NCI-H748 treated with DMSO at 0.1 percent for 48 hours (cell line): Measurements from ENCODE around the gene ISG20L2.
A peak's percentile ranks its signal among the peaks of the same experiment; 100 is the strongest.
"Not testable (repeated sequence)": the region's sequence is repeated elsewhere in the genome, so short reads cannot be mapped to it uniquely, and the experiment has no call there.

Experiments
- DNase-seq: peaks from one replicate; lab custom pipeline; 2025; lab: John Stamatoyannopoulos, UW

ISG20L2 gene, protein sequence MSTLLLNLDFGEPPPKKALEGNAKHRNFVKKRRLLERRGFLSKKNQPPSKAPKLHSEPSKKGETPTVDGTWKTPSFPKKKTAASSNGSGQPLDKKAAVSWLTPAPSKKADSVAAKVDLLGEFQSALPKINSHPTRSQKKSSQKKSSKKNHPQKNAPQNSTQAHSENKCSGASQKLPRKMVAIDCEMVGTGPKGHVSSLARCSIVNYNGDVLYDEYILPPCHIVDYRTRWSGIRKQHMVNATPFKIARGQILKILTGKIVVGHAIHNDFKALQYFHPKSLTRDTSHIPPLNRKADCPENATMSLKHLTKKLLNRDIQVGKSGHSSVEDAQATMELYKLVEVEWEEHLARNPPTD

GRCh38 chr1:156728599-156729462 lies at the start of gene ISG20L2:
Gene ISG20L2, minus strand, starts transcription at chr1:156728766. Its CDS starts 1,114 bp downstream, at chr1:156727652.
- peak; percentile 91 for DNase-seq

DNA sequence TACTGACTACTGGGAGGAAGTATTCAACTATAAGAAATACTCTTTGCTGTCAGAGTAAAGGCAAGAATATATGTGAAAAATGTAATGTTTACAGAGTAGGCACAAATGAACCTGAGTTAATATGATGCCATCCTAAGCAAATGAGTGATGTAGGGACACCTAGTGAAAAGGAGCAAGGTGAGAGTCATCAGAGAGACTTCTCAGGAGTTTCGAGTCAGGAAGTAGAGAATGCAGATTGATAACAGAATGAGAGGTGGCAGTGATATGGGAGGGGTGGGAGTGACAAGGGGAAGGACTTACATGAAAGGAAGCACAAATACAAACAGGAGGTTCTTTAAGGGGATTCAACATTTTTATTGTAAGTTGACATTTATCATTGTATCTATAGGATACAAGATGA lies 49.0 kb upstream of the ISG20L2 start:
- DNase-seq: no peak

GRCh38 chr1:156776942-156777341 lies 48.4 kb upstream of the ISG20L2 start:
- DNase-seq: no peak

- no peak for DNase-seq
Measured at GRCh38 chr1:156775799-156776198, 47.2 kb upstream of the ISG20L2 start.

DNA sequence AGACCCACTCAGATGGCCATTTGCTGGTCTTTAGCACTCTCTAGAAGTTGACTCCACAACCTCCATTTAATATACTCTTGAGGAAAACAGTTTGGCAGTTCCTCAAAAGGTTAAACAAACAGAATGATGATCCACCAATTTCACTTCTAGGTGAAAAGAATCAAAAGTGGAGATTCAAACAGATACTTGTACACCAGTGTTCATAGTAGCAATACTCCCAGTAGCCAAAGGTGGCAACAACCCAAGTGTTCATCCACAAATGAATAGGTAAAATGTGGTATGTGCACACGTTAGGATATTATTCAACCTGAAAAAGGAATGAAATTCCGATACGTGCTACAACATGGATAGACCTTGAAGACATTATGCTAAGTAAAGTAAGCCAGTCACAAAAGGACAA lies 45.0 kb upstream of the ISG20L2 start:
- DNase-seq: no peak

DNA sequence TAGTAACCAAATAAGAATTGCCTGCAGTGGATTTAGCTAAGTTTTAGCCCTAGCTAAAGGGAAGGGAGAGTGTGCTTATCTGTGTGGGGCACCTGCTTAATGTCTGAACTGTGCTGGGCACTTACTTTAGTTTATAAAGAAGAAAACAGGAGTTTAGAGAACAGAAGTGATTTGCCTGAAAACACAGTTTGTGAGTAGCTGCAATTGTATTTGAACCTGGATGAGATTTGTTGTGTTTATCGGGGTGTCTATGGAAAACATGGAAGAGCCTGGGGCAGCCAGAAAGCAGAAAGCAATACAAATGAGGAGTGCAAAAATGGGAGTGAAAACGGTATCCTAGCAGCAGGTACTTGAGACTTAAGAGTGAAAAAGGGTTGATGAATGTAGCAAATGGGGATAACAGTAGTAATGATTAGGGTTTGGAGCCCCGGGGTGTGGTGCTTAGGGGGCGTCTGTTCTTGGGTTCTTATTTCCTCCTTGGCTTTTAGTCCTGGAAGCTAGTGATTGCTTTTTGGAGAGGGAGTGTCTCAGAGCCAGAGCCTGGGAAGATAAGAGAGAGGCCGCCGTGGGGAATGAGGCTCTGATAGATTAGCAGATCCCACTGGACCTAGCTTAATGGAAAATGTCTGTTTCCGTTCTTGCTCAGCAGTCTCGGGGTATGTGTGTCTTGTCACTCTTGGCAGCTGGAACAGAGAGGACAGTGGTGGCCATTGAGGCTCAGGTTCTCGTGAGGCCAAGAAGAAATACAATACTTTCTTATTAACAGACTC lies 44.3 kb upstream of the ISG20L2 start:
- DNase-seq: no peak

DNA sequence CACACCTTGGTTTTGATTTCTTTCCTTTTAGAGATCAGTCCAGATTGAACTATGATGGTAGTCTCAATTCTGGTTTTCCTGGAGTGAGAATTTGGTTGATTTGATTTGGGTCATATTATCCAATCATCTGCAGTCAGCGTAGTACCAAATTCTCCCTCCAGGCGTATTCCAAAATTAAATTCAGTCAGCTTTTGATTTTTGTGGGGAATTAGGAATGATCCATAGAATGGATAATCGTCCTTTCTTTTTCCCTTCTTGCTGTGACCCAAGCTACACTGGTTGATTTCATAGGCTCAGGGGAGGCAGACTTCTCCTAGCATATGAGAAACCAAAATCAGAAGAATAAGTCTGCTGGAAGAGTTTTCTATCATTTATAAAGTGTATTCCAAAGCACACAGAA lies 43.7 kb upstream of the ISG20L2 start:
- DNase-seq: no peak

DNA sequence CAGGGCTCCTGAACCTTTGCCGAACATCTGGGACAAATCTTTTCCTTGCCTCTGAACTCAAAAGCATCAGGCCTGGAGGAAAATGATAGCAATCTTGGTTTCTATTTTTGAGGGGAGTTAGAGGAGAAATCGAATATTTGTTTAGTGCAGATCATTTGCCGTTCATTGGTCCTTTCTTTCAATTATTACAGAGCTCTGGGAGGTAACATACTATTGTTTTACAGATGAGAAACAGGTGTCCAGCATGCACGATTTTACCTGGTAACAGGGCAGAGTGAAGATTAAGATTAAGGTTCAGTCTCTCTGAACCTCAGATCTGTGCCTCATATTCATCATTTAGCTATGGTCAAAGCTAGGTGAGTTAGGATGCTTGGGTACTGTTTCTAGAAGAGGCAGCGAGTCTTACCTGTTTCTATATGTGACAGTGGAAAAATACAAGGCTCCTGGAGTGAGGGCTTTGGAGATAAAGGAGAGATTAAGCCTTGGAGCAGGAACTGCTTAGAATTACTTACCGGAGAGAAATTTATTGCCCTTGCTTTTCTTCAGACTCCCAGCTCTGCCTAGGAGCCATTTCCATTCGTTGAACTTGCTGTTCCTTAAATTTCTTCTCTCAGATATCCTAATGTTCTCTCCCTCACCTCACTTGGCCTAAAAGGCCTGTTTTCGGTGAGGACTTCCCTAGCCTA lies 40.2 kb upstream of the ISG20L2 start:
- DNase-seq: no peak

- peak; percentile 13 for DNase-seq
Measured at GRCh38 chr1:156767879-156768604, 39.5 kb upstream of the ISG20L2 start.

DNA sequence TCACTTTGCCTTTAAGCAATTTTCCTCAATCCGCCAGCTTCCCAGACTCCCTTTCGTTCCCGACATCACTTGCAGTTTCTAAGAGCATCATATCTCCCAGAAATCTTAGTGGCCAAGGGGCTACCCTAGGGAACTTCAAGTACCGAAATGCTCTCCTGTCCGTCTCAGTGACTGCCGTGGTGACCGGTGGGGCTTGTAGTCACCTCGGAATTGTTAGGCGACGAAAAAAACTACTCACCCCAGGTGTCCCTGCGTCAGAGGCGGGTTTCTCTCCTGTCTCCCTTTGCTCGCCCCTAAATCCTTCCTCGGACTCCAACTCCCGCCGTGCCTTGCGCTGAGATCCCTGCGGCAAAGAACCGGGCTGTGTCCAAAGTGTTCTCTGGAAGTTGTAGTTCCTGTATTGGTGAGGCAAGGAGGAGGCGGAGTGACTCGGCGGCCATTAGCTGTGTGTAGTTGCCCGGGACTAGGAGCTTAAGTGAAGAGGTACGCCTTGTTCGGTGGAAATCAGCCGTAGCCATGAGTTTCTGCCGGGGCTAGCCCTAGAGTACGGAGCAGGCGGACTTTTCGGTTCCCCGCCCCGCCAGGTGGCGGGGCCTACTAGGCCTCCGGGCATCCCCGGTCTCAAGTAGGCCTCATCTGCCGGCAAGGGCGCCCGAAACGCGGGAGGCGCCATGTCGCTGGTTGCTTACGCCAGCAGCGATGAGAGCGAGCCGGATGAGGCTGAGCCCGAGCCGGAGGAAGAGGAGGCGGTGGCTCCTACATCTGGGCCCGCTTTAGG lies 38.7 kb upstream of the ISG20L2 start, which contains the start of gene PRCC:
PRCC (plus strand) TSS at position 435 of the 778 bp plus-strand sequence; CDS start at position 672, 237 bp downstream.
- DNase-seq: peak; percentile 99

DNA sequence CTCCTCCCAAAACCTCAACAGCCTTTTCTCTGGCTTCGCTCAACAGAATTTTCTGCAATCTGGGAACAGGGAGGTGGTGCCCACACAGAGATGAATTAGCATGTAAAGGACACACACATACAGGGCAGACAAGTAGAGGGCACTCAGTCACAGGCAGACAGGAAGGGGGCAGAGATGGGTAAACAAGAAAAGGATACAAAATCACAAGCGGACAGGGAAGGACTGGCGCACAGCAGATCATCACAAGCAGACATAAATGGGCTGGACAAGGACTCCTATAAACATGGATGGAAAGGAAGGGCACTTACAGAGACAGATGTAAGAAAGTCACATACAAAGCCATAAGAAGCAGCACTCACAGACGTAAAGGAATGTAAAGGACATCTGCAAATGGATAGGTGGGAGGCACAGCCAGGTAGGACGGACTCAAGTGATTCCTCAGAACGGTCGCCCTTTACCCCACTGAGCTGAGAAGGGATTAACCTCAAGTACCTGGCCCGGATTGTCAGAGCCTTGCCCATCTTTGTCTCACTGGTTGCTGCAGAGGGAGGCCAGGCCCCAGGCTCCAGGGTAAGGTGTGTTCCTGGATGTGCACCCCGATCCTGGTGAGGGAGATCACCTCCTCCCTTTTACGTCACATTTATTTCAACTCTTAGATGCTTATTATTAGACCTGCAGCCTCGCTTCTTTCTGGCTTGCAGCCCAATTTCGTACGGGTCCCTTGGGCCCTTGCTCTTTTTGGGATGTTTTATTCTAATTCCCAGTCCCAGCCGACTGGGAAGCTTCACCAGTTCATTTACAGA lies 37.9 kb upstream of the ISG20L2 start:
- peak; percentile 58 for DNase-seq

- DNase-seq: no peak
Measured at GRCh38 chr1:156765666-156766065, 37.1 kb upstream of the ISG20L2 start.

GRCh38 chr1:156765136-156765535 lies 36.6 kb upstream of the ISG20L2 start:
- not testable (repeated sequence) for DNase-seq

GRCh38 chr1:156760796-156761104 lies 32.2 kb upstream of the ISG20L2 start:
- DNase-seq: no peak

GRCh38 chr1:156760092-156760795 lies 31.7 kb upstream of the ISG20L2 start:
- no peak for DNase-seq

- DNase-seq: not testable (repeated sequence)
Measured at GRCh38 chr1:156757572-156758253, 29.1 kb upstream of the ISG20L2 start.

DNA sequence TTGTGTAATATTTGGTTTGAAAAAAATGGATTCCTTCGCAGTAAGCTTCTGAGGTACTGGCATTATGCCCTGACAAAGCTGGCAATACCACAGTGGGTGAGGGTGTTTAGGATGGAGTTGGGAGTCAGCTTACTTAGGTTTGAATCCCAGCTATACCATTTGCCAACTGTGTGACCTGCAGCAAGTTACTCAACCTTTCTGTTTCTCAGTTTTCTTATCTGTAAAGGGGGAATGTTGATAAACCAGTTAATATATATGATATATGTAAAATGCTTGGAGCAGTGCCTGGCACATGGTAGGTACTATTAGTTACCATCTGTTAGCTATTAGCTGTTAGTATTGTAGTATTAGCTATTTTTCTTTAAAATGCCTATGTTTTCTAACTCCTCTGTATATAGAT lies 27.8 kb upstream of the ISG20L2 start:
- DNase-seq: no peak

GRCh38 chr1:156755527-156755950 lies 27.0 kb upstream of the ISG20L2 start:
- no peak for DNase-seq
